Measurements from ENCODE around the gene KCTD16.

Gene KCTD16

DNA sequence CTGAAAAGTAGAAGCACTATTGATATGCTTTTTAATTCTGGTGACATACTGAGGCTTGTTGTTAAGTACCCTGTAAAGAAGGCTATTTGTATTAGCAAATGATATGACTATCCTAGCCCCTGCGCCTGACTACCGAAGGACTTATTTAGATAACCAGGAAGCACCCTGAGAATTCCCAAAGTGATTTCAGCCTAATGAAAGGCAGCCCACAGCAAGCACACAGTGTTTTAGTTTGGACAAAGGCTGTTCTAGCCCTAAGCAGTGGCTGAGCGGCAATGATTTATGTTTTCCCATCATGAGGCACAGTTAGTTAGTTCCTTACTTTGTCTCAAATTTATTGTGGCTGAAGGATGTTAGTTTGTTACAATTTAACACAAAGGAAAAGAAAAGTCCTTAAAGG is 235.3 kb downstream of the KCTD16 start:
- TF ChIP-seq, protein P1, sequence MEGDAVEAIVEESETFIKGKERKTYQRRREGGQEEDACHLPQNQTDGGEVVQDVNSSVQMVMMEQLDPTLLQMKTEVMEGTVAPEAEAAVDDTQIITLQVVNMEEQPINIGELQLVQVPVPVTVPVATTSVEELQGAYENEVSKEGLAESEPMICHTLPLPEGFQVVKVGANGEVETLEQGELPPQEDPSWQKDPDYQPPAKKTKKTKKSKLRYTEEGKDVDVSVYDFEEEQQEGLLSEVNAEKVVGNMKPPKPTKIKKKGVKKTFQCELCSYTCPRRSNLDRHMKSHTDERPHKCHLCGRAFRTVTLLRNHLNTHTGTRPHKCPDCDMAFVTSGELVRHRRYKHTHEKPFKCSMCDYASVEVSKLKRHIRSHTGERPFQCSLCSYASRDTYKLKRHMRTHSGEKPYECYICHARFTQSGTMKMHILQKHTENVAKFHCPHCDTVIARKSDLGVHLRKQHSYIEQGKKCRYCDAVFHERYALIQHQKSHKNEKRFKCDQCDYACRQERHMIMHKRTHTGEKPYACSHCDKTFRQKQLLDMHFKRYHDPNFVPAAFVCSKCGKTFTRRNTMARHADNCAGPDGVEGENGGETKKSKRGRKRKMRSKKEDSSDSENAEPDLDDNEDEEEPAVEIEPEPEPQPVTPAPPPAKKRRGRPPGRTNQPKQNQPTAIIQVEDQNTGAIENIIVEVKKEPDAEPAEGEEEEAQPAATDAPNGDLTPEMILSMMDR (IDR thresholded peaks at IDR 0.05; ENCODE audit: extremely low read depth, missing control alignments): no peak
- no peak for DNase-seq (ENCODE audit: low spot score)

DNA sequence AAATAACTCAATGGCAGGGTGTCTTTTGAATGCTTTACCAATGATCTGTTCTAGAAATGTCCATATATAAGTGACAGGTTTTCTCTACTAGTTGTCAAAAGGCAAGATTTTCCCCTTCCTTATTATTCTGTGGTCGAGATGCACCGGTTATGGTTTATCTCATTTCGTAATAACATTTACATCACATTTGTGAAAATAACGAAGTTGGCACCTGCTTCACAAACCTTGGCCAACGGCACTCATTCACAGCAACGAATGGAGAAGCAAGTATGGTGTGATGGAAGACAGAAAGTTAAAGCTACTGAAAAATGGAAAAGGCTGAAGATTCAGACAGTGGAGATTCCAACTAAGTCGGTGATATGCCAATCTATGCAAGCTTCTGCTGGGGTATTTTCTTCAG is 235.8 kb downstream of the KCTD16 start:
- DNase-seq (ENCODE audit: low spot score): no peak

DNA sequence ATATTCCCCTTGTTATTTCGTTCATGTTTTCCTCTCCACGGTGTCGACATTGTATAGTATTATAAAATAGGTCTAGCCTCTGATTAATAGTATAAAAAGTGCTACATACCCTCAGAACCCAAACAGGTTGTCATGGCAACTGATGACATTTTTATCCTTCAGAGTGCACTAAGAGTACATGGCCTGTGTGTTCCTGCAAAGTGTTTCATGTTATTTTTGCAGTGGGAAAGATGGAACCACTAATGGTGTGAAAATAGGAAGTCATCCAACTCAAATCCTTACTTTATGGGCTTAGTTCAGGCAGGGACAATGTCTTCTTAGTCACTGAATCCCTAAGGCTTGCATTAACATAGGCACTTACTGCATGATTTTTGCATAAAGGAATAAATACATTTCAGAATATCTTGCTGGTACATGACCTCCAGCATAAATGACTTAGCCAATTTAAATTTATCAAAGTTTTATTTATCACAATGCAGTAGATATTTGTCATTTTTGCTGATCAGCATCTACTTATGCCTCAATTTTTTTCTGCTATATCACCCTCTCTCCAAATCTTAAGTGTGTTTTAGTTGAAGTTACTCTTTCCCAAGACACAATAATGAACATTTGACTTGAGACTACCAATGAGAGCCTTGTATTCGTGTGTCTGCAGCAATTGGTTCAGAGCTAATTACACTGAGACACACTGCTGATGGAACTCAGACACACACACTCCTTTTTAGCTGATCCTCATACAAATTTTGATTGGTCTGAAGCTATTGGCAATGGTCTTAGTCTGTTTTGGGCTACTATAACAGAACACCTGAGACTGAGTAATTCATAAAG is 243.7 kb downstream of the KCTD16 start:
- TF ChIP-seq, protein P1 (IDR thresholded peaks at IDR 0.05; ENCODE audit: extremely low read depth, missing control alignments): no peak
- DNase-seq (ENCODE audit: low spot score): no peak

More for the DNA sequence above, 235.8 kb downstream of the KCTD16 start:
- TF ChIP-seq, protein P1 (IDR thresholded peaks at IDR 0.05; ENCODE audit: extremely low read depth, missing control alignments): no peak

DNA sequence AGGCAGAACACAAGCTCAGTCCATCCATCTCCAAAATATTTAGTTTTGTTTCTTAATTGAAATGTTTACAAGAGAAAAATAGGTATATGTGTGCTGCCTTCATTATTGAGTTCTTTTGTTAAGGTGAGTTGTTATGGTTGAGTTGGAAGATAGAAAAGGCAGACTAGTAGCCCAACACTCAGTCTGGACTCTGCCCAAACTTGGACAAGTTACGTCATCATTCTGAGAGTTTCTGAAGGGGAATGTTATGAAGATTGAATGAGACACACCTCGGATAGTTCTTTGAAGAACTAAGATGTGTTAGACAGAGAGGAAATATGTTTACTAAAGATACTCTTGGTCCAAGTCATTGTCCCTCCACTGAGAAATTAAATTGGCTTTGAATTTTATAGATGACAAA is 245.5 kb downstream of the KCTD16 start:
- DNase-seq (ENCODE audit: low spot score): no peak
- TF ChIP-seq, protein P1 (IDR thresholded peaks at IDR 0.05; ENCODE audit: extremely low read depth, missing control alignments): no peak

DNA sequence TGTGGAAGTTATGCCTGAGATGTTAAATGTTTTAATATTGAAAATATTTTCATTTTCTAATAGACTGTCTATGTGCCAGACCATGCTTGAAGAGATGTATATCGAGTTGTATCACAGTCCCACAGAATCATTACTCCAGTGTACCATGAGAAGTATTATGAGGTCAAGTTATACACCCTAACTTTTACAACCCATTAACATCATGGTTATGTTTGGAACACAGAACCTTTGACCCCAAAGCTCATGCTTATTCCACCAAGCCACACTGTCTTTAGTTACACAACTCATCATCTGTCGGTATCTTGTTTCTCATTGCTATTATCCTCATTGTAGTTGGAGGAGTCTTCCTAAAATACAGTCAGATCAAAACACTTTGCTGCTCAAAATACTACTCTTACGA is 248.0 kb downstream of the KCTD16 start:
- TF ChIP-seq, protein P1 (IDR thresholded peaks at IDR 0.05; ENCODE audit: extremely low read depth, missing control alignments): no peak

DNA sequence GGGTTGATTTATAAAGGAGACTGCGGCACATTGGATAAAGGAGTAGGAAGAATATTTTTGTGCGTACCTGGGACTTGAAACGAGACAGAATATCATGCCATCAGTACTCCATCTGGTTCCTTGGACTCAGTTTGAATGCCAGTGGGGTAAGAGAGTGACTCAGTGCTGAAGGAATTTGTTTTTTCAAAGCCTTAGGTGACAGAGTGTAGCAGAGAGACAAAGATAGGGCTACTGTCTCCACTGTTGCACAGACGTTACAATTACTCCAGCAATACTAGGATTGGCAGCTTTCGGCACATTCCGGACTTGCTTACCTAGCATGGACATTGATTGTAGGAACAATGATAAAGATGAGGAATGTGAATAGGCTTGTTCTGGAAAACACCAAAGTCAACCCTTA is 250.7 kb downstream of the KCTD16 start:
- TF ChIP-seq, protein P1 (IDR thresholded peaks at IDR 0.05; ENCODE audit: extremely low read depth, missing control alignments): no peak

More for the DNA sequence above, 248.0 kb downstream of the KCTD16 start:
- DNase-seq (ENCODE audit: low spot score): no peak

DNA sequence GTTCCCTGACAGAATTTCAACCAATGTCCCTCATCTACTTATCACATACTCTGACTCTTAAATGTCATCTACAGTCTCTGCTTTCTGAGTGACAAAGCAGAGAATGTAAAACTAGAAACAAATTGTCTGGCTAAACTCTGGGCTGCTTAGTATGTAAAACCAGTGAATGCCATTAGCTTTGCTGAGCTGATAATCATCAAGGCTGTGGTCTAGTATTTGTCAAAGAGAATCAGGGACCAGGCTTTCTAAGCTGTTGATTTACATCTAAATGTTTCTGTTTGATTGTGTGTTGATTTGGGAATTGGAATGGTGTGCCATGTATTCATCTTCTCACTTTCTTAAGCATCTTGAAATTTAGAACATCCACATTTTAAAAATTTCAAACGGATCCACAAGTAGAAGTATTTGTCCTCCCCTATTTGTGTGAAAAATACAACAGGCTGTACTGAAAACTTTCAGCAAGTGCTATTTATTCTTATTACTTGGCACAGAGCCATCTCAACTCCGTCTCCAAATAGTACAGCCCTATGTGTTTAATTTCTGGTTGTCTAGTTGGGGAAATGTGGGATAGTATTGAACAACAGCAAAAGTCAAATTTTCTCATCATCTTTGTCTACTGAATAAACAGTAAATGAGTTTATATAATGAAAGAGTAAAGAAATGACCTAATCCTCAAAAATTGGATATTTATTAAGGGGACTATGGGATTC is 251.5 kb downstream of the KCTD16 start:
- TF ChIP-seq, protein P1 (IDR thresholded peaks at IDR 0.05; ENCODE audit: extremely low read depth, missing control alignments): no peak

More for the DNA sequence above, 250.7 kb downstream of the KCTD16 start:
- DNase-seq (ENCODE audit: low spot score): no peak

More for the DNA sequence above, 251.5 kb downstream of the KCTD16 start:
- DNase-seq (ENCODE audit: low spot score): no peak
